ENCODE results near the gene ZFP30.
"Not testable (repeated sequence)": the region's sequence is repeated elsewhere in the genome, so short reads cannot be mapped to it uniquely, and the experiment has no call there.

The ZFP30 gene

DNA sequence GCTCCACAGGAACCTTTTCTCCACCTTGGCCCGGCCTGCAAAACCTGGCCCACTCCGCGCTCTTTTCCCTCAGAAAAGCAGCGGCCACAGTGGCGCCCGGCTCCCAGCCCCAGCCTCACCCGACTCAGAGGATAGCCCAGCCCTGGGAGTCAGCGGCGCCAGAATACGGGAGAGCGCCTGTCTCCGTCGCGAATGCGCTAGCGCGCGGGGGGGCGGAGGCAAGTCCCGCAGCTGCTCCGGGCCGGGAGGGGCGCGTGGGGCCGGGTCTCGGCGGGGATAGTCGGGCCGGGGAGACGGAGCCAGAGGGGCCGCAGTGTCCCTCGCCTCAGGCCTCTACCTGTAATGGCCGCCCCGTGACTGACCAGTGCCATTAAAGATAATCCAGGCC lies at the start of gene ZFP30:
ZFP30 (minus strand) TSS at position 165 of the 388 bp plus-strand sequence. CDS start 7,643 bp downstream, outside the sequence.
- DNase-seq, result peak; percentile 85 to 92

DNA sequence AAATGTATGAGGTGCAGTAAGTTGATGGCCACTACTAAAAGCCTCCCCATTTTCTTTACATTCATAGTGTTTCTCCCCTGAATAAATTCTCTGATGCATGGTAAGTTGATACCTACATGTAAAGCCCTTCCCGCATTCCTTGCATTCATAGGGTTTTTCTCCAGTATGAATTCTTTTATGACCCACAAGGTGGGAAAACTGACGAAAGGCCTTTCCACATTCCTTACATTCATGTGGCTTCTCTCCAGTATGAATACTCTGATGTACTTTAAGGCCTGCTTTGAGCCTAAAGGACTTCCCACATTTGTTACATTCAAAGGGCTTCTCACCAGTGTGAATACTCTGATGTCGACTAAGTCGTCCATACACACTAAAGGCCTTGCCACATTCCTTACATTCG lies 43.8 kb upstream of the ZFP30 start:
- DNase-seq, result no peak

DNA sequence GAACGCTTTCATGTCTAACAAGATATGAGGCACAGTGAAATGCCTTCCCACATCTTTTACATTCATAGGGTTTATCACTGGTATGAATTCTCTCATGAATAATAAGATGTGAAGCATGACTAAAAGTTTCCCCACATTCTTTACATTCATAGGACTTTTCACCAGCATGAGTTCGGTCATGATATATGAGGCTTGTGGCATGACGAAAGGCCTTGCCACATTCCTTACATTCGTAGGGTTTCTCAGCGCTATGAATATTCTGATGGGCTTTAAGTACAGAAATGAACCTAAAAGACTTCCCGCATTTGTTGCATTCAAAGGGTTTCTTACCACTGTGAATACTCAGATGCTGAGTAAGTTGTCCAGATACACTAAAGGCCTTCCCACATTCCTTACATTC lies 43.0 kb upstream of the ZFP30 start:
- no peak for DNase-seq

DNA sequence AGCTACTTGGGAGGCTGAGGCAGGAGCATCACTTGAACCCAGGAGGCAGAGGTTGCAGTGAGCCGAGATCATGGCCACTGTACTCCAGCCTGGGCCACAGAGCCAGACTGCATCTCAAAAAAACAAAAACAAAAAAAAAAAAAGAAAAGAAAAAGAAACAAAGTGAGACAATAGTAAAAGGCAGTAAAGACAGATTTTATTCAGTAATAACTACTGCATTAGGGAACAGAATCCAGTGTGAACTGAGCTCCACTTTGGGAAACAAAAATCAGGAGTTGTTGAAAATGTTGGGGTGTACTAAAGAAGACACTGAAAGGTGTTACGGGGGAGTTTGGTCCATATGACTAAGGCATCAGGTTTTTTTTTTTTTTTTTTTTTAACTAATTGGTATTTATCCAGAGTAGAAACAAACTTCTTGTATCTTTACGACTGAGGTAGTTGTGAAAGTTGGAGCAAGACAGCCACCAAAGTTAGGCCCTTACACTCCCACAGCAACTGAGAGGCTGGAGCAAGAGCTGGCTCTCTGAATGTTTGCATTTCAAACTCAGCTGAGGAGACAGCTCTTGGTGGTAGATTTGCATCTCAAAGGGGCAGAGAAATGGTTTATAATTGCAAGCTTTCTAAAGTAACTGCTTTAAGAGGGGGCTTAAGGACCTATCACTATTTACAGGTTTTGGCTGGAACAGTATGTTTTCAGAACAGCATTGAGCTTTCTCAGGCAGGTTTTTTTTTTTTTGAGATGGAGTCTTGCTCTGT lies 40.1 kb upstream of the ZFP30 start:
- DNase-seq, result no peak

DNA sequence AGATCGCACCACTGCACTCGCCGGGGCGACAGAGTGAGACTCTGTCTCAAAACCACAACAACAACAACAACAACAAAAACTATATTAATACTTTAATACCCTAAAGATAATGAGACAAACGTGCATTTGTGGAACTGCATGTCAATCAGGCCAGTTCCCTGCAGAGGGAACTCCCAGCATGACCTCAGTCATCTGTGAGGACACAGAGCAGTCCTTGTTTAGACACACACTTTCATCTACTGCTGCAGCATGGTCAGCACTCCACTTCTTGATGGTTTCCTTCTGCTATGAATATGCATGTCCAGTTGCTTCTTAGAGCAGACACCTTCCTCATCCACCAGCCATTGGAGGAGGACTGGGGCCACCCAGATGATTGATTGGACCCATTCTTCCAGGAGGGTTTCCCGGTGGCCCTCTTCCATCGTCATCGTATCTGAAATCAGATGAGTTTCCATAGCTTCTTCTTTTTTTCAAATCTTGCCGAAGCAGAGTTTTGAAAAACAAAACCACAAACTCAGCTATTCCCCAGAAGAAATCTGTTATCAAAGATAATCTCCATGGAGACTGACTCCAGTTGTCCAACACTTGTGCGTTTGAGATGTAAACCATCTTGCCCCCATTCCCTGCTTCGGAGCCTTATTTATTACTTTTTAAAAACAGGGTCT lies 37.8 kb upstream of the ZFP30 start:
- DNase-seq, result no peak

DNA sequence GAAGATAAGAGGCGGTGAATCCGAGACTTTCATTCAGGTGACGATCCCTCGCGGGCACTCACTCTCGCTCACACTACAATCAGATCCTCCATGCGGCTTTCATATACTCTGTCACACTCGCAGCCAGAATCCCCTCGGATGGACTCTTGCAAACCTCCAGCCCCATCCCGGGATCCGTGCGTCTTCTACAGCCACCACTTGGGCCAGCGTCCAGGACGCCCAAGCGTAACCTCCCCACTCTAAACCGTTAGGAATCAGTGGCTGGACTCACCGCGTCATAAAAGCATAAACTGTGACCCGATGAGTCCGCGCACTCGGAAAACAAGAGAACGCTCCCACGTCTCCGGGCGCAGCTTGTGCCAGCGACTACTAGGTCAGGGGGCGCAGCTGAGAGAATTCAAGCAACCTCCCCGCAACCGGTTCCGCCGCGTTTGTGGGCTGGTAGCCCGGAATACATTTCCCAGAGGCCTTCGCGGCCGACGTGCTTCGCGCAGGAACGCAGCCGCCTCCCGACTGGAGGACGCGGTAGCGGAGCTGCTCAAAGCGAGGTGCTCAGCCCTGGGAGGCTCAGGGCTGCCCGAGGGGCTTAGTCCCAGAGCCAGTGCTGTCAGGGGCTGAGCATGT lies 36.7 kb upstream of the ZFP30 start:
- peak; percentile 81 to 84 for DNase-seq

DNA sequence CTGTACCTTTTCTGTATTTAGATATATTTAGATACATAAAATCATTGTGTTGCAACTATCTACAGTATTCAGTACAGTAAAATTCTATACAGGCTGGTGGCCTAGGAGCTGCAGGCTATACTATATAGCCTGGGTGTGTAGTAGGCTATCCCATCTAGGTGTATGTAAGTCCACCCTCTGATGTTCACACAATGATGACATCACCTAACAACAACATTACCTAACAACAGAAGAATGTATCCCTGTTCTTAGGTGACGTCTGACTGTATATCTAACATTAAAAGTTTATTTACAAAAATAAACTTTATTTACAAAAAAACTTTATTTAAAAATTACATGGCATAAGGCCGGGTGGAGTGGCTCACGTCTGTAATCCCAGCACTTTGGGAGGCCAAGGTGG lies 28.3 kb upstream of the ZFP30 start:
- DNase-seq, result no peak

DNA sequence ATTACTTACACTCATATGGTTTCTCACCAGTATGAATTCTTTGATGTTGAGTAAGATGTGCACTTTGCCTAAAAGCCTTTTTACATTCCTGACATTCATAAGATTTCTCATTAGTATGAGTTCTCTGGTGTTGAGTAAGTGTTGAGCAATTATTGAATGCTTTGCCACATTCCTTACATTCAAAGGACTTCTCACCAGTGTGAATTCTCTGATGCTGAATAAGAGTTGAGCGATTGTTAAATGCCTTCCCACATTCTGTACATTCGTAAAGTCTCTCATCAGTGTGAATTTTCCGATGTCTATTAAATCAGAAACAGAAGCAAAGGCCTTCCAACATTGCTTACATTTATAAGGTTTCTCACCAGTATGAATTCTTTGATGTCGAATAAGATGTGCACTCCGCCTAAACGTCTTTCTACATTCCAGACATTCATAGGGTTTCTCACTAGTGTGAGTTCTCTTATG lies 14.2 kb upstream of the ZFP30 start:
- DNase-seq, result no peak

DNA sequence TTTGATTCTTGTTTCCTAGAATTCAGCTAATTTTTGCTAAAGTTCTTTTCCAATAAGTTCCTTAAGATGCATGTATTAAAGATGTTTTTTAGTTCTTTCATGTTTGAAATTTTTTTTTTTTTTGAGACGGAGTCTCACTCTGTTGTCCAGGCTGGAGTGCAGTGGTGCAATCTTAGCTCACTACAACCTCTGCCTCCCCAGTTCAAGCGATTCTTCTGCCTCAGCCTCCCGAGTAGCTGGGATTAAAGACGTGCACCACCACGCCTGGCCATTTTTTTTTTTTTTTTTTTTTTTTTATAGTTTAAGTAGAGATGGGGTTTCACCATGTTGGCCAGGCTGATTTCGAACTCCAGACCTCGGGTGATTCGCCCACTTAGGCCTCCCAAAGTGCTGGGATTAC lies 1.9 kb upstream of the ZFP30 start:
- DNase-seq, result not testable (repeated sequence)

DNA sequence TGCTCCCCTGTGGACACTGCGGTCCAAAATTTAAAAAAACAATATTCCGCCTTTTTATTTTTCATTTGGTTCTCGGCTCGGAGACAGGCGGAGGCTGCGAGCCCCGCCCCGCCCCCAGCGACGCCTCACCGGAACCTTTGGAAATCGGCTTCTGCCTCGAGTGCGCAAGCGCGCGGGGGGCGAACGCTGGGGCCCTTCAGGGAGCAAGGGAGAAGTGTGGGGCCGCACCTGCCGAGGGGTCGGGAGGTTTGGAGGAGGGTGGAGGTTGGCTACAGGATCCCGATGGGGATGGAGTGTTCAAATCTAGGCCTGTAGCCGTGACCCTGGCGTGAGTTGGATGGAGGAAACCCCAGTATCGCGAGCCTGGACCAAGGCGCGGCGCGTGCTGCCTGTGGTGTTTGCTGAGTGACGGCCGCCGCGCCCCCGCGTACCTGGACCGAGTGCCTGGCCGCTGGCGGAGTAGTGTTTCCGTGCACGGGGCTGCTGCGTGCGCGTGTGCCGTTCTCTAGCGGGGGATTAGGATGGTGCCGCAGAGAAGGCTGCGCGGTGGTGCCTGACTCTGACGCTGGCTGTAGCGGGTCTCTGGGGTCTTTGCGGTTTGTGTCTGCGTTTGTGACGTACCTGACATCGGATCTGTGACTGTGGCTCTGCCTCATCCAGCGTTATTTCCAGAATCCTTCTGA lies 565 bp upstream of the ZFP30 start:
- DNase-seq, result peak; percentile 89 to 93

DNA sequence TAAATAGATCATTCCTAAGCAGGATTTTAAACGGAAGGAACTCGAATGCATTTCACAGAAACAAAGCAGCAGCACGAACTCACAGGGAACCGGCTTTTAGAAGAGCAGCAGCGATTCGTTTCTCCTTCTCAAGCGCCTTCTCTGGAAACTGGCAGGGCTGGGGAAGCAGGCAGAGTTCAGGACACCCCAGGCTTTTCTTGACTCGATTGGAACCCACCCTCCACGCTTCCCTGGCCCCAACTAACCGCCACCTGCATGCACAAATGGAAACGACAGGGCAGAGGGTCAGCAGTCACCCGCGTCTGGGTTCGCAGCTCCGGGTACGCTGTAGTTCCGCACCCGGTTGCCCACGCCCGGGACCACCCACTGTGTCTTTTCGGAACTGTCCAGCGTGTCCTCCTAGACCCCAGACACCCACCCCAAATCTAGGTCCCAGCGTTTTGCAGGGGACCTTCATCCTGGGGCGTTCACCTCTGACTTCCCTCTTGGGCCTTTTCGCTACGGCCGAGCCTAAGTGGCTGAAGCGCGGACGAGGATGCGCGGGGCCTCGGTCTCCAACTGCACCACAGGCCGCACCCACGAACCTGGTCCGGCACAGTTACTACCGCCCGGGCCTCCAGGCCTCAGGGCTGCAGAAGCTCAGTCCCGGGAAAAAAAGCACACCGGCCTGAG lies 500 bp downstream of the ZFP30 start:
- peak; percentile 5 to 58 for DNase-seq

DNA sequence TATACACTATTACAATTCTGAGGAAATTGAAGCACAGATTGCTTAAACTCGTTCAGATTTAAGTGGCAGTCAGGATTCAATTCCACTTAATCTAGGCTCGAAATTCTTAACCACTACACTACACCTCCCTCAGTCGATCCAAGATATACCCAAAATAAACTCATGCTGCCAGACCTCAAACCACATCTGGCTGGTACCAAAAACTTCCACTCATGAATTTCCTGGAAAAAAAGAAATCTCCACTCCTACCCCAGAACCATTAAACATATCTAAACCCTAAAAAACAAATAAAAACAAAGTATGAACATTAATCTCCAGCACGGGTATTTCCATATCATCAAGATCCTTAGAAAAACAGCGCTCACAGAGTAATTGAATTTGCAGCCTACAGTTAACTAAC lies 1.1 kb downstream of the ZFP30 start:
- no peak for DNase-seq

DNA sequence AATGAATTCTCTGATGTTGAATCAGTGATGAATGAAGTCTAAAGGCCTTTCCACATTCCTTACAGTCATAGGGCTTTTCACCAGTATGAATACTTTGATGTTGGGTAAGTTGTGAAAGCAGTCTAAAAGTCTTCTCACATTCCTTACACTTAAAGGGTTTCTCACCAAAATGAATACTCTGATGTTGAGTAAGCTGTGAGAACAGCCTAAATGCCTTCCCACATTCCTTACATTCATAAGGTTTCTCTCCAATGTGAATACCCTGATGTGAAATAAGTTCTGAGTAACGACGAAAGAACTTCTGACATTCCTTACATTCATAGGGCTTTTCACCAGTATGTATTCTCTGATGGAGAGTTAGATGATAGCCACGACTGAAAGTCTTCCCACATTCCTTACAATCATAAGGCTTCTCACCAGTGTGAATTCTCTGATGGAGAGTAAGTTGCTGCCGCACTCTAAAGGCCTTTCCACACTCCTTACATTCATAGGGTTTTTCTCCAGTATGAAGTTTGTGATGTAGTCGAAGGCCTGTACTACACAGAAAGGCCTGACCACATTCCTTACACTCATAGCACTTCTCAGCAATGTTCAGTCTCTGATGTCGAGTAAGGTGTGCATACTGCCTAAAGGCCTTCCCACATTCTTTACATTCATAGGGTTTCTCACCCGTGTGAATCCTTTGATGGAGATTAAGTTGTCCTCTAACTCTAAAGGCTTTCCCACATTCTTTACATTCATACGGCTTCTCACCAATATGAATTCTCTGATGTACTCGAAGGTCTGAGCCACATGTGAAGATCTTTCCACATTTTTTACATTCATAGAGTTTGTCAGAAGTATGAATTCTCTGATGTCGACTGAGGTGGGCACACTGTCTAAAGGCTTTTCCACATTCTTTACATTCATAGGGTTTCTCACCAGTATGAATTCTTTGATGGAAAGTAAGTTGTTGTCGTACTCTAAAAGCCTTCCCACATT lies 19.9 kb downstream of the ZFP30 start:
- no peak for DNase-seq

DNA sequence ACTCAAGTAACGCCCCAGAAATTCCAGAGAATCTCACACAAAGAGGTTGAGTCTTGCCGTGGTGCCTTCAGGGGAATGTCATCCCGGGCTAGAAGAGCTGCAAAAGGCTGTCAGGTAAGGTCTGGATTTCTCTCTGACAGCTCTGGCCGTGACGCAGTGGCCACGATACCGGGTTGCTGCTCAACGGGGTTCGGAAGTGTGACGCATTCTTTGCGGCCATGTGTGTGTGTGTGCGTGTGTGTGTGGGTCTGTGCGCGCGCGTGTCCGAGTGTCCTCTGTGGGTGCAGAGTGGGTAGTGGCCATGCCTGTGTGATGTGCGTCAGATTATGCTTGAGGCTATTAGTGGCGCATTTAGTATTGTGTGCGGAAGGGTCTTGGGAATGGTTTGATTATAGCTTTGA lies 60.3 kb downstream of the ZFP30 start:
- peak in 1 of 2 experiments; percentile 45 for DNase-seq

DNA sequence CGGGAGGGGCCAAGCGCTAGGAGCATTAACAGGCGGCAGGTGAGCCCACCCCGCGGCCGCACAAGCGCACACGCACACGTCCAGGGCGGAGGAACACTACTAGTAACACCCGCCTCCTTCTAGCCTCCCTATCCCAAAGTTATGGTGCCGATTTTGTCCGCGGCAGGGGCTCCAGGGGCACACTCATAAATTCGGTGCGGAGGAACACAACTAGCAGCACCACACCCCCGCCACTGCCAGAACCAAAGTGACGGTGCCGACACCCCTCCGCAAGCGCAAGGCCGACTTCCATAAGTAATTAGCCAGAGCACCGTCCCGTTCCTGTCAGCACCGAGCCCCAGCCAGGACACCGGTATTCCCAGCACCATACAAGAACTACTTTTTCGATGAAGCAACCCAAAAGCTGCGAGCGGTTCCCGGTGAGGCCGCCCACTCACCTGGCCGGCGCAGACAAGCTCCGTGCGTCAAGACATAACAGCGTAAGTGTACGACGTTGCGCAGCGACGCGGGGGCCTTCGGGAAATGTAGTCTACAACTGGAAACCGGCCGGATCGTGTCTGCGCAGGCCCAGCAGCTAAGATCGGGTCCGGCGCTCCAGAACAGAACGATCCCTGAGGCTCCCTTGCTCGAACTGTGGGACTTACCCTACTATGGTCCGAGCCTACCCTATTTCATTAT lies 60.8 kb downstream of the ZFP30 start, which contains the start of the genes ZNF540 and ZNF571:
ZNF540 (plus strand) TSS at position 573 of the 678 bp plus-strand sequence. CDS start 3,572 bp downstream, outside the sequence.
ZNF571 (minus strand) TSS at position 489 of the 678 bp plus-strand sequence. CDS start 8,116 bp downstream, outside the sequence.
- peak; percentile 89 to 96 for DNase-seq

DNA sequence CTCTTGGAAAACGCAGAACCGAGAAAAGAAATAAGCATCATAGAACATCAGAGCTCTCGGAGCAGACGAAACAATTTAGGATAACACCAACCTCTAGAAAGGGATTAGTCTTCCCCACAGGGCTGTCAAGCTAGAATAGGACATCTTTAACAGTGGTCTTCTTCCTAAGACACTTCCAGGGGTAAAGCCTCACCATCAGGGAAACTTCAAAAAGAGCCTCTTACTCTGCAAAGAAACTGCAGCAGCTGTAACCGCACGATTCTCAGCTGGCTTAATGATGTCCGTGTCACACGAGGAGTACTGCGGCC lies 61.3 kb downstream of the ZFP30 start:
- no peak for DNase-seq

DNA sequence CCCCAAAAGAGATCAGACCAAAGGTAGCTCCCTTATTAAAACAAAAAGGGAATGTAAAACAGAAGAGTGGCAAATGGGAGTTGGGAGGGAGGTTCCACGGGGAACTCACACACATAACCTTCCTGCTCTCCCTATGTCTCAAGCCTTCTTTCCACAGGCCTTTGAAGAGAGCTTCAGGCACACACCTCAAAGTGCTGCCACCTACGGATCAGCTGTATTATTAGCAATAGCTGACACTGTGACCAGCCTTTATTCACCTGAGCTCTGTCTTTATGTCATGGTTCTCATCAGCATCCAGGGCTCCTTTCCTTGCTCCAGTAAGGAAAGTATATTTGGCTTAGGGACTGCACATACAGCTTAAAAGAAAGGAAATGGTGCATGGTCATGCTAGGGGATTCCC lies 71.9 kb downstream of the ZFP30 start:
- no peak for DNase-seq

DNA sequence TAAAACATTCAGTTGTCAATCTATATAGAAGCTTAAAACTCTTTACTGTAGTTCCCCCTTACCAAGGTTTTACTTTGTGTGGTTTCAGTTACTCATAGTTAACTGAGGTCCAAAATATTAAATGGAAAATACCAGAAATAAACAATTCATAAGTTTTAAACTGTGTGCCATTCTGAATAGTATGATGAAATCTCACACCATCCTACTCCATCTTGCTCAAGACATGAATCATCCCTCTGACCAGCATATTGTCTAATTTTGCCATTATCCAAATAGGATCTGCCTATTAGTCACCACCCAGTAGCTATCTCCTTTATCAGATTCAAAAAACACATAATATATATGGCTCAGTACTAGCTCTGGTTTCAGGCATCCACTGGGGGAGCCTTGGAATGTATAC lies 83.1 kb downstream of the ZFP30 start:
- no peak for DNase-seq

DNA sequence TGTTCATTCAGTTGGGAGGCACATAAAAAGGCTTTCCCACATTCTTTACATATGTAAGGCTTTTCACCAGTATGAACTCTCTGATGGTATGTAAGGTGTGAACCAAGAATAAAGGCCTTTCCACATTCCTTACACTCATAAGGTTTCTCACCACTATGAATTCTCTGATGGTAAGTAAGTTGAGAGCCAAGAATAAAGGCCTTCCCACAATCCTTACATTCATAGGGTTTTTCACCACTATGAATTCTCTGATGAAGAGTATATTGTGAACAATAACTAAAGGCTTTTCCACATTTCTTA lies 89.9 kb downstream of the ZFP30 start:
- DNase-seq, result no peak

DNA sequence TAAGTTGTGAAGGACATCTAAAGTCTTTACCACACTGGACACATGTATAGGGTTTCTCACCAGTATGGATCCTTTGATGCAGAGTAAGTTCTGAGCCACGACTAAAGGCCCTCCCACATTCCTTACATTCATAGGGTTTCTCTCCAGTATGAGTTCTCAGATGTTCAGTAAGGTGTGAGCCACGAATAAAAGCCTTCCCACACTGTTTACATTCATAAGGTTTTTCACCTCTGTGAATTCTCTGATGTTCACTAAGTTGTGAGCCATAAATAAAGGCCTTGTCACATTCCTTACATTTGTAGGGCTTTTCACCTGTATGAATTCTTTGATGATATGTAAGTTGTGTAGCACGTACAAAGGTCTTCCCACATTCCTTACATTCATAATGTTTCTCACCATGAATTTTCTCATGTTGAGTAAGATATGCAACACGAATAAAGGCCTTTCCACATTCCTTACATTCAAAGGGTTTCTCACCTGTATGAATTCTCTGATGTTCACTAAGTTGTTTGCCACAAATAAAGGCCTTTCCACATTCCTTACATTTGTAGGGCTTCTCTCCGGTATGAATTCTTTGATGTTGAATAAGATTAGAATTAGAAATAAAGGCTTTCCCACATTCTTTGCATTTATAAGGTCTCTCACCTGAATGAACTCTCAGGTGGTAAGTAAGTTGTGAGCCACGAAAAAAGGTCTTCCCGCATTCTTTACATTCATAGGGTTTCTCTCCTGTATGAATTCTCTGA lies 90.5 kb downstream of the ZFP30 start:
- no peak for DNase-seq
